Measurements from ENCODE around the gene PID1.

- TF ChIP-seq, protein P1, sequence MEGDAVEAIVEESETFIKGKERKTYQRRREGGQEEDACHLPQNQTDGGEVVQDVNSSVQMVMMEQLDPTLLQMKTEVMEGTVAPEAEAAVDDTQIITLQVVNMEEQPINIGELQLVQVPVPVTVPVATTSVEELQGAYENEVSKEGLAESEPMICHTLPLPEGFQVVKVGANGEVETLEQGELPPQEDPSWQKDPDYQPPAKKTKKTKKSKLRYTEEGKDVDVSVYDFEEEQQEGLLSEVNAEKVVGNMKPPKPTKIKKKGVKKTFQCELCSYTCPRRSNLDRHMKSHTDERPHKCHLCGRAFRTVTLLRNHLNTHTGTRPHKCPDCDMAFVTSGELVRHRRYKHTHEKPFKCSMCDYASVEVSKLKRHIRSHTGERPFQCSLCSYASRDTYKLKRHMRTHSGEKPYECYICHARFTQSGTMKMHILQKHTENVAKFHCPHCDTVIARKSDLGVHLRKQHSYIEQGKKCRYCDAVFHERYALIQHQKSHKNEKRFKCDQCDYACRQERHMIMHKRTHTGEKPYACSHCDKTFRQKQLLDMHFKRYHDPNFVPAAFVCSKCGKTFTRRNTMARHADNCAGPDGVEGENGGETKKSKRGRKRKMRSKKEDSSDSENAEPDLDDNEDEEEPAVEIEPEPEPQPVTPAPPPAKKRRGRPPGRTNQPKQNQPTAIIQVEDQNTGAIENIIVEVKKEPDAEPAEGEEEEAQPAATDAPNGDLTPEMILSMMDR (IDR thresholded peaks at IDR 0.05) = no peak
- no peak for TF ChIP-seq POLR2A (IDR thresholded peaks at IDR 0.05)
Observed at GRCh38 chr2:229048134-229048533, 223.0 kb downstream of the PID1 start.

All from esophagus squamous epithelium (tissue), 4 donors.